GM21381 (cell line): ENCODE measurements around the gene CHAC2.
A peak's percentile ranks its signal among the peaks of the same experiment; 100 is the strongest.
"Not testable (repeated sequence)": the region's sequence is repeated elsewhere in the genome, so short reads cannot be mapped to it uniquely, and the experiment has no call there.

ENCODE experiments used
- ATAC-seq: cut with Tn5 transposase; IDR thresholded peaks from one replicate; pipeline ENCODE4 v1.9.1; 2021; ENCODE audit warnings: mild to moderate bottlenecking, moderate library complexity; ENCODE audit not compliant: unreplicated experiment

Gene CHAC2

GRCh38 chr2:53777134-53777533 is 9.5 kb downstream of the CHAC2 start:
- no peak for ATAC-seq

GRCh38 chr2:53778536-53779162 is 11.0 kb downstream of the CHAC2 start:
- no peak for ATAC-seq

GRCh38 chr2:53780056-53780455 is 12.5 kb downstream of the CHAC2 start:
- ATAC-seq = no peak

GRCh38 chr2:53782676-53783075 is 15.1 kb downstream of the CHAC2 start:
- no peak for ATAC-seq

GRCh38 chr2:53784436-53784835 is 16.8 kb downstream of the CHAC2 start:
- no peak for ATAC-seq

- no peak for ATAC-seq
These were observed 17.8 kb downstream of the CHAC2 start for GRCh38 chr2:53785366-53785765.

GRCh38 chr2:53786352-53786704 is 18.7 kb downstream of the CHAC2 start:
- peak; percentile 6 for ATAC-seq

GRCh38 chr2:53786705-53787613 is 19.4 kb downstream of the CHAC2 start, which contains the start of the genes ASB3 and ERLEC1:
ASB3 (minus strand) TSS chr2:53786953; CDS start chr2:53765572, 21,381 bp downstream.
ERLEC1 (plus strand) TSS chr2:53787044; CDS start chr2:53787211, 167 bp downstream.
- ATAC-seq = peak; percentile 95

GRCh38 chr2:53787614-53788289 is 20.1 kb downstream of the CHAC2 start:
- ATAC-seq = no peak

- no peak for ATAC-seq
These were observed 25.7 kb downstream of the CHAC2 start for GRCh38 chr2:53793261-53793660.

- ATAC-seq = no peak
These were observed 26.2 kb downstream of the CHAC2 start for GRCh38 chr2:53793821-53794220.

- ATAC-seq = no peak
These were observed 33.9 kb downstream of the CHAC2 start for GRCh38 chr2:53801547-53801946.

- ATAC-seq = no peak
These were observed 35.1 kb downstream of the CHAC2 start for GRCh38 chr2:53802617-53803151.

GRCh38 chr2:53811601-53812000 is 44.0 kb downstream of the CHAC2 start:
- no peak for ATAC-seq

- ATAC-seq = no peak
These were observed 45.5 kb downstream of the CHAC2 start for GRCh38 chr2:53813151-53813550.

GRCh38 chr2:53818854-53819435 is 51.3 kb downstream of the CHAC2 start:
- ATAC-seq = no peak

- no peak for ATAC-seq
These were observed 52.0 kb downstream of the CHAC2 start for GRCh38 chr2:53819634-53820033.

GRCh38 chr2:53820048-53820447 is 52.4 kb downstream of the CHAC2 start:
- ATAC-seq = no peak

- ATAC-seq = no peak
These were observed 53.1 kb downstream of the CHAC2 start for GRCh38 chr2:53820711-53821110.

- ATAC-seq = no peak
These were observed 54.2 kb downstream of the CHAC2 start for GRCh38 chr2:53821810-53822209.

GRCh38 chr2:53823639-53824038 is 56.0 kb downstream of the CHAC2 start:
- not testable (repeated sequence) for ATAC-seq
